Breast epithelium (tissue), 4 donors: ENCODE results near the gene WSCD1. TPM values are rescaled to one million over a fixed set of nuclear protein-coding genes. Genes with fewer than 3 reads are reported as not detected.
A peak's percentile ranks its signal among the peaks of the same experiment; 100 is the strongest.

Experiments used
- DNase-seq, 2 donors: peaks; one replicate each; pipeline ENCODE4 v3.0.0-alpha.2; 2019; ENCODE audit warnings: low spot score in 2 of 2
- H3K27ac ChIP-seq, 2 donors: fragments of 200-600 bp; sonication (generic) in 1 of 2; one replicate each; pipeline ENCODE4 v1.5.1; 2016 to 2019; ENCODE audit warnings: mild to moderate bottlenecking in 1 of 2
- H3K27me3 ChIP-seq, 2 donors: fragments of 200-600 bp; sonication (generic) in 1 of 2; one replicate each; pipeline versions ENCODE4 v1.5.1 to v1.6.0; 2017 to 2019; ENCODE audit warnings: control low read depth in 1 of 2, mild to moderate bottlenecking in 1 of 2
- H3K36me3 ChIP-seq: fragments of 200-600 bp; one replicate; pipeline ENCODE4 v1.5.1; 2019
- H3K4me1 ChIP-seq, 2 donors: fragments of 200-600 bp; sonication (generic); one replicate each; pipeline ENCODE4 v1.5.1; 2016 to 2019; ENCODE audit warnings: control low read depth in 1 of 2
- H3K4me3 ChIP-seq, 3 donors: fragments of 200-600 bp; sonication (generic); 1 replicate in 2 of 3; 2 replicates in 1 of 3; pipeline ENCODE4 v1.5.1; 2016 to 2019; ENCODE audit warnings: mild to moderate bottlenecking in 3 of 3, moderate library complexity in 2 of 3
- H3K9me3 ChIP-seq, 2 donors: fragments of 200-600 bp; sonication (generic) in 1 of 2; one replicate each; pipeline ENCODE4 v1.5.1; 2016 to 2019; ENCODE audit warnings: control low read depth in 1 of 2
- CTCF ChIP-seq, 3 donors: fragments of 450-650 bp; IDR thresholded peaks; one replicate each; pipeline ENCODE4 v1.5.1; 2016 to 2017; ENCODE audit warnings: antibody characterized with exemption in 3 of 3, mild to moderate bottlenecking in 3 of 3, moderate library complexity in 3 of 3
- POLR2A ChIP-seq: fragments of 450-650 bp; IDR thresholded peaks from one replicate; pipeline ENCODE4 v1.6.1; 2016; ENCODE audit warnings: antibody characterized with exemption, mild to moderate bottlenecking, moderate library complexity
- POLR2AphosphoS5 ChIP-seq, 3 donors: sonication (generic); formaldehyde crosslinking; IDR thresholded peaks; one replicate each; pipeline ENCODE4 v1.6.1; 2017; ENCODE audit warnings: antibody characterized with exemption in 3 of 3
- intact Hi-C: fragments of 100-400 bp; cut with DNase I; formaldehyde crosslinking; loops from one replicate; pipeline ENCODE4 v1.15.1; 2023; ENCODE audit warnings: low total_unique reads
- total RNA-seq, 3 donors: library from RNA; depleted of rRNA; stranded (reverse); fragments of >200 nt; gene quantifications; one replicate each; pipeline ENCODE4 v1.1.0, GENCODE V29; 2016

WSCD1 gene
- total RNA-seq, 3 donors from 2014 or later, result 0.88 to 2.2 (median 2.0) TPM

GRCh38 chr17:6098050-6098822 lies 28.1 kb downstream of the WSCD1 start:
- H3K9me3 ChIP-seq, result no peaks in the 10 kb centered on the region
- peak in 1 of 2 donors; percentile 43 for DNase-seq
- no peaks in the 10 kb centered on the region for H3K4me1 ChIP-seq
- H3K36me3 ChIP-seq, result no peaks in the 10 kb centered on the region
- no peak overlapping the region for H3K4me3 ChIP-seq
- no peaks in the 10 kb centered on the region for H3K27me3 ChIP-seq
- intact Hi-C loops, result no loop called here
- TF ChIP-seq POLR2AphosphoS5 (IDR thresholded peaks at IDR 0.05) (no peak), POLR2A (no peak), CTCF (IDR thresholded peaks at IDR 0.05) (no peak)
- peak overlapping the region in 1 of 2 donors; percentile 68 for H3K27ac ChIP-seq

GRCh38 chr17:6098823-6099180 lies 28.6 kb downstream of the WSCD1 start:
- Histone ChIP-seq H3K27ac (peak overlapping the region in 1 of 2 donors; percentile 58), H3K4me3 (no peak overlapping the region), H3K27me3 (no peaks in the 10 kb centered on the region), H3K9me3 (no peaks in the 10 kb centered on the region), H3K36me3 (no peaks in the 10 kb centered on the region), H3K4me1 (no peaks in the 10 kb centered on the region)
- no peak for DNase-seq
- intact Hi-C loops, result no loop called here
- TF ChIP-seq POLR2A (no peak), CTCF (IDR thresholded peaks at IDR 0.05) (no peak), POLR2AphosphoS5 (IDR thresholded peaks at IDR 0.05) (no peak)

- Histone ChIP-seq H3K9me3 (no peaks in the 10 kb centered on the region), H3K27me3 (no peaks in the 10 kb centered on the region), H3K27ac (no peak overlapping the region), H3K4me1 (no peaks in the 10 kb centered on the region), H3K4me3 (no peak overlapping the region), H3K36me3 (no peaks in the 10 kb centered on the region)
- no peak for TF ChIP-seq CTCF (IDR thresholded peaks at IDR 0.05)
- TF ChIP-seq POLR2AphosphoS5 (IDR thresholded peaks at IDR 0.05), result no peak
- TF ChIP-seq POLR2A, result no peak
- intact Hi-C loops, result no loop called here
- DNase-seq, result no peak
Observed at GRCh38 chr17:6099492-6099891, 29.3 kb downstream of the WSCD1 start.

- DNase-seq, result no peak
Observed at GRCh38 chr17:6100146-6100545, 30.0 kb downstream of the WSCD1 start.

More at GRCh38 chr17:6100146-6100545, 30.0 kb downstream of the WSCD1 start:
- intact Hi-C loops, result no loop called here
- Histone ChIP-seq H3K27ac (no peak overlapping the region), H3K36me3 (no peaks in the 10 kb centered on the region), H3K9me3 (no peaks in the 10 kb centered on the region), H3K4me3 (no peak overlapping the region), H3K27me3 (no peaks in the 10 kb centered on the region), H3K4me1 (no peaks in the 10 kb centered on the region)
- TF ChIP-seq POLR2AphosphoS5 (IDR thresholded peaks at IDR 0.05) (no peak), CTCF (IDR thresholded peaks at IDR 0.05) (no peak), POLR2A (no peak)
